ENCODE measurements around the gene NECAP2. TPM values are rescaled to one million over a fixed set of nuclear protein-coding genes. Genes with fewer than 3 reads are reported as not detected.

Gene NECAP2
- total and polyA plus RNA-seq, 2 donors (not counting 3 experiments of a cell fraction or from before 2014, with no cell fraction given) = 101 to 148 TPM

DNA sequence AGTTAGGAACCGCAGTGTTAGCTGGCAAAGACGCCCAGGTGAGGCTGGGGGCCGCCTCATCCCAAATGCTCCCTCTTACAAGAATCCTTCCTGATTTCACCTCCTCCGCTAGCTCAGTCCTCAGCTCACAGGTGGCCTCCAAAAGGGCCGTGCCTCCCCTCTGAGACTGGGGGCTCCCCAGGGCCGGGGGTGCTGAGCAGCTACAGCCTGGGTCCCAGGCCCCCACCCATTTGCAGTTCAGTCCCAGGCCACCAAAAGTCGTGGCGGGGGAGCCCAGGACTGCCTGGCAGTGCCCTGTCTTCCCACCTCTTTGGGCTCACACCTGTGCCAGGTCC lies 43.9 kb downstream of the NECAP2 start:
- peaks cover 0 to 12% of the 10 kb centered on the region in 2 experiments for H3K36me3 ChIP-seq (ENCODE audit: control insufficient read depth in 2 of 2, extremely low read depth in 1 of 2, insufficient read depth in 2 of 2, low read length in 2 of 2)
- H3K4me1 ChIP-seq (ENCODE audit: control insufficient read depth, extremely low read depth, insufficient read depth, low read length) = no peaks in the 10 kb centered on the region

More for the DNA sequence above, 43.9 kb downstream of the NECAP2 start:
- Histone ChIP-seq H3K27ac (ENCODE audit: insufficient read depth, low read depth, low read length) (no peak overlapping the region), H3K4me3 (replicated peaks in 1 of 3; ENCODE audit: insufficient read depth in 1 of 3, low read depth in 1 of 3, low read length in 3 of 3) (no peak overlapping the region), H3K9me1 (replicated peaks; ENCODE audit: control insufficient read depth, extremely low read depth, insufficient read depth, low read length) (no peaks in the 10 kb centered on the region), H2AFZ (ENCODE audit: low read depth, low read length) (no peak overlapping the region), H3K9me3 (replicated peaks; ENCODE audit: control insufficient read depth, insufficient read depth, low read length) (no peaks in the 10 kb centered on the region), H4K20me1 (replicated peaks; ENCODE audit: control insufficient read depth, extremely low read depth, insufficient read depth, low read length) (no peaks in the 10 kb centered on the region), H3K79me2 (ENCODE audit: control insufficient read depth, insufficient read depth, low read length) (no peaks in the 10 kb centered on the region), H3K27me3 (ENCODE audit: control insufficient read depth in 2 of 2, insufficient read depth in 2 of 2, low read length in 2 of 2) (no peaks in the 10 kb centered on the region), H3K9ac (replicated peaks; ENCODE audit: extremely low read depth, insufficient read depth, low read length) (no peak overlapping the region), H3K4me2 (ENCODE audit: insufficient read depth, low read length) (no peak overlapping the region)
- TF ChIP-seq MAX (IDR thresholded peaks at IDR 0.05; ENCODE audit: insufficient read depth, insufficient read length) (no peak), MYC (IDR thresholded peaks at IDR 0.05; ENCODE audit: low read depth, low read length) (no peak), POLR2AphosphoS5 (IDR thresholded peaks at IDR 0.05; ENCODE audit: insufficient read depth, low read depth, low read length) (no peak), FOS (IDR thresholded peaks at IDR 0.05; ENCODE audit: borderline replicate concordance, insufficient read depth, low read length) (no peak), GATA2 (IDR thresholded peaks at IDR 0.05; ENCODE audit: insufficient read depth, insufficient read length, low read depth, low read length) (no peak), EZH2 (IDR thresholded peaks at IDR 0.05; ENCODE audit: borderline replicate concordance, low read depth, low read length, severe bottlenecking) (no peak), JUN (IDR thresholded peaks at IDR 0.05; ENCODE audit: borderline replicate concordance, insufficient read depth, insufficient read length, low read depth) (no peak), POLR2A (IDR thresholded peaks at IDR 0.05; ENCODE audit: low read depth, low read length) (no peak)
- TF ChIP-seq, protein P1, sequence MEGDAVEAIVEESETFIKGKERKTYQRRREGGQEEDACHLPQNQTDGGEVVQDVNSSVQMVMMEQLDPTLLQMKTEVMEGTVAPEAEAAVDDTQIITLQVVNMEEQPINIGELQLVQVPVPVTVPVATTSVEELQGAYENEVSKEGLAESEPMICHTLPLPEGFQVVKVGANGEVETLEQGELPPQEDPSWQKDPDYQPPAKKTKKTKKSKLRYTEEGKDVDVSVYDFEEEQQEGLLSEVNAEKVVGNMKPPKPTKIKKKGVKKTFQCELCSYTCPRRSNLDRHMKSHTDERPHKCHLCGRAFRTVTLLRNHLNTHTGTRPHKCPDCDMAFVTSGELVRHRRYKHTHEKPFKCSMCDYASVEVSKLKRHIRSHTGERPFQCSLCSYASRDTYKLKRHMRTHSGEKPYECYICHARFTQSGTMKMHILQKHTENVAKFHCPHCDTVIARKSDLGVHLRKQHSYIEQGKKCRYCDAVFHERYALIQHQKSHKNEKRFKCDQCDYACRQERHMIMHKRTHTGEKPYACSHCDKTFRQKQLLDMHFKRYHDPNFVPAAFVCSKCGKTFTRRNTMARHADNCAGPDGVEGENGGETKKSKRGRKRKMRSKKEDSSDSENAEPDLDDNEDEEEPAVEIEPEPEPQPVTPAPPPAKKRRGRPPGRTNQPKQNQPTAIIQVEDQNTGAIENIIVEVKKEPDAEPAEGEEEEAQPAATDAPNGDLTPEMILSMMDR (IDR thresholded peaks at IDR 0.05; ENCODE audit: extremely low read depth in 1 of 2, insufficient read depth in 1 of 2, low read depth in 1 of 2, low read length in 2 of 2) = no peak
- intact Hi-C loops (cut with micrococcal nuclease) = no loop called here
- ChIA-PET CTCF (no interaction called here), POLR2A (no interaction called here)
- BruUV-seq (replicated peaks) = no TSS peak
- dilution Hi-C loops (cut with MboI; ENCODE audit: extremely low pct_ligation_motif_present, low sequenced_read_pairs) = no loop called here
- no peak for DNase-seq (ENCODE audit: low read depth, low spot score)
- no peak for FAIRE-seq
